Nephron (organoid): ENCODE data around the gene CYP4B1.

Experiments
- H3K27ac Mint-ChIP-seq, 3 experiments: 2 replicates each; pipeline ENCODE4 v1.8.0; 2020; ENCODE audit warnings: mixed read lengths in 3 of 3, mild to moderate bottlenecking in 2 of 3, moderate library complexity in 1 of 3
- H3K27me3 Mint-ChIP-seq: 2 replicates; pipeline ENCODE4 v1.8.0; 2021; ENCODE audit warnings: low read depth, mild to moderate bottlenecking, moderate library complexity, mixed read lengths
- H3K36me3 Mint-ChIP-seq: 2 replicates; pipeline ENCODE4 v1.8.0; 2020; ENCODE audit warnings: low read depth, mixed read lengths
- H3K4me1 Mint-ChIP-seq: 2 replicates; pipeline ENCODE4 v1.8.0; 2020; ENCODE audit warnings: mixed read lengths
- H3K4me3 Mint-ChIP-seq, 3 experiments: 2 replicates each; pipeline ENCODE4 v1.8.0; 2020; ENCODE audit warnings: mild to moderate bottlenecking in 3 of 3, mixed read lengths in 3 of 3, moderate library complexity in 2 of 3
- H3K9me3 Mint-ChIP-seq: 2 replicates; pipeline ENCODE4 v1.8.0; 2020; ENCODE audit warnings: mixed read lengths
- TF ChIP-seq, protein P1 (sequence below), 3 experiments: fragments of 200-600 bp; sonication (generic); IDR thresholded peaks; one replicate each; pipeline ENCODE4 v1.5.0; 2021; ENCODE audit warnings: antibody characterized with exemption in 3 of 3; ENCODE audit not compliant: unreplicated experiment in 3 of 3

CYP4B1 gene

DNA sequence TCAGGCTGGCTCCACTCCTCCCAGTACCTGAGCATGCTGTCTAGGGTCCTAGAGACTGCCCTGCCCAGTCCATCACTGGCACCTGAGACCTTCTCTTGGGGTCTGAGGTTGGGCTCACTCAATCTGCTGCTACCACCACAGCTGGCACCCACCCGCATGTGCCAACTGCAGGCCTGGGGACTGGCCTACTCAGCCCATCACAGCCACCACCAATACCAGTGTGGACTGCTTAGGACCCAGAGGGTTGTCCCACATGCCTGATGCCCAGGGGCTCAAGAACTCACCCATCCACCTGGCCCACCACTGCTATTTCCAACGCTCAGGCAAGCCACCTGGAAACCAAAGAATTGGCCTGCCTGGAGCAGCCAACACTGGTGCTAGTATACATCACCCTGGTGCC is 63.5 kb downstream of the CYP4B1 start:
- H3K27ac Mint-ChIP-seq, result no peak overlapping the region
- no peak overlapping the region for H3K4me3 Mint-ChIP-seq
- H3K4me1 Mint-ChIP-seq, result no peaks in the 10 kb centered on the region
- H3K9me3 Mint-ChIP-seq, result peaks cover 3% of the 10 kb centered on the region
- TF ChIP-seq, protein P1, sequence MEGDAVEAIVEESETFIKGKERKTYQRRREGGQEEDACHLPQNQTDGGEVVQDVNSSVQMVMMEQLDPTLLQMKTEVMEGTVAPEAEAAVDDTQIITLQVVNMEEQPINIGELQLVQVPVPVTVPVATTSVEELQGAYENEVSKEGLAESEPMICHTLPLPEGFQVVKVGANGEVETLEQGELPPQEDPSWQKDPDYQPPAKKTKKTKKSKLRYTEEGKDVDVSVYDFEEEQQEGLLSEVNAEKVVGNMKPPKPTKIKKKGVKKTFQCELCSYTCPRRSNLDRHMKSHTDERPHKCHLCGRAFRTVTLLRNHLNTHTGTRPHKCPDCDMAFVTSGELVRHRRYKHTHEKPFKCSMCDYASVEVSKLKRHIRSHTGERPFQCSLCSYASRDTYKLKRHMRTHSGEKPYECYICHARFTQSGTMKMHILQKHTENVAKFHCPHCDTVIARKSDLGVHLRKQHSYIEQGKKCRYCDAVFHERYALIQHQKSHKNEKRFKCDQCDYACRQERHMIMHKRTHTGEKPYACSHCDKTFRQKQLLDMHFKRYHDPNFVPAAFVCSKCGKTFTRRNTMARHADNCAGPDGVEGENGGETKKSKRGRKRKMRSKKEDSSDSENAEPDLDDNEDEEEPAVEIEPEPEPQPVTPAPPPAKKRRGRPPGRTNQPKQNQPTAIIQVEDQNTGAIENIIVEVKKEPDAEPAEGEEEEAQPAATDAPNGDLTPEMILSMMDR (IDR thresholded peaks at IDR 0.05; ENCODE audit: unreplicated experiment in 3 of 3), result no peak
- H3K36me3 Mint-ChIP-seq, result no peaks in the 10 kb centered on the region
- no peaks in the 10 kb centered on the region for H3K27me3 Mint-ChIP-seq
